Measurements from ENCODE around the gene SSX5. TPM values are rescaled to one million over a fixed set of nuclear protein-coding genes. Genes with fewer than 3 reads are reported as not detected.
"Not testable (repeated sequence)": the region's sequence is repeated elsewhere in the genome, so short reads cannot be mapped to it uniquely, and the experiment has no call there.

The SSX5 gene, protein sequence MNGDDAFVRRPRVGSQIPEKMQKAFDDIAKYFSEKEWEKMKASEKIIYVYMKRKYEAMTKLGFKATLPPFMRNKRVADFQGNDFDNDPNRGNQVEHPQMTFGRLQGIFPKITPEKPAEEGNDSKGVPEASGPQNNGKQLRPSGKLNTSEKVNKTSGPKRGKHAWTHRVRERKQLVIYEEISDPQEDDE
- not detected in 2 replicates for total RNA-seq

DNA sequence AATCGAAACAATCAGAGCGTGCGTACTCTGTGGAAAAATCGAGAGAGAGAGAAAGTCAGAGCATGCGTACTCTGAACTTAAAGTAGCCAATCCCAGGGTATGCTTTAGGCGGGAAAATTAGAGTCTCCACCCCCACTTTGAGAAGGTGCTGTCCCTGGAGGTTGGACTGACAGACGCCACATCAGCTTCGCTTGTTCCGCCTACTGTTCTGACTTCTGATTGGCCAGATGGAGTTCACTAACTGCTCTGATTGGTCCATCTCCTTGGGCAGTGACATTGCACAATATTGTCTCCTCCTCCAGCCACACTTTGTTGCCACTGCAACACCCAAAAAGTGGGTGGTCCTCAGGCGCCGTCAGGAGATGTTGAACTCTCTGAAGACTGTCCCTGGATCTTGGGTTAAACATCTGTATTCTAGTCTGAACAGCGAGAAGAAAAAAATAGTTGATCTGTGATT lies at the start of gene SSX5:
Gene SSX5 (minus strand): TSS at position 51 of the 457 bp plus-strand sequence. CDS start 1,437 bp downstream, outside the sequence.
- DNase-seq (ENCODE audit: extremely low read depth, low read depth, low spot score) = no peak

DNA sequence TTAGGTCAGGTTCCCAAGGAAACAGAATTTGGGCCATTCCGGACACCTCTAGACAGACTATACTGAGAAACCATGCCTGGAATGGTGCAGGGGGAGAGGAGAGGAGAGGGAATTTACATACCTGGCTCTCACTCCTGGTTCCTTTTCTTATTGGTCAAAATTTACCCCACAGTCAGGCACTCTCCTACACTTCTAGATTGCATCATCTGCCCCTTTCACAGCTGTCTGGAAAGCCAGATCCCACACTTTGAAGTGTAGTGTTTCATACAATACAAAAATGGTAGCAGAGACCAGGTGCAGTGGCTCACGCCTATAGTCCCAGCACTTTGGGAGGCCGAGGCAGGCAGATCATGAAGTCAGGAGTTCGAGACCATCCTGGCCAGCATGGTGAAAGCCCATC lies 27.6 kb upstream of the SSX5 start:
- DNase-seq (ENCODE audit: extremely low read depth, low read depth, low spot score) = not testable (repeated sequence)

DNA sequence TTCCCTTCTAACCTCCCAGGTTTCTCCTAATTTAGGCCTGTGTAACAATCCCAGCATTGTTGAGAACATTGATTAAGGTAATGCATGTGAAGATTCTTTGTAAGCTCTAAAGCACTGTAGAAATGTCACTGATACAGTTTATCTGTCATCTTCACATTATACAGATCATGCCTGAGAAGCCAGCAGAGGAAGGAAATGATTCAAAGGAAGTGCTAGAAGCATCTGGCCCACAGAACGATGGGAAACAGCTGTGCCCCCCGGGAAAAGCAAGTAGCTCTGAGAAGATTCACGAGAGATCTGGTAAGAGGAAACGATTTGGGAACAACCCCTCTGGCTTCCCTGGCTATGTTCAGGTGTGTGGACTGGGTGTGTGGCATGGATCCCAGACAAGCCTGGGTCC lies 17.7 kb upstream of the SSX5 start:
- DNase-seq (ENCODE audit: extremely low read depth, low read depth, low spot score) = not testable (repeated sequence)

DNA sequence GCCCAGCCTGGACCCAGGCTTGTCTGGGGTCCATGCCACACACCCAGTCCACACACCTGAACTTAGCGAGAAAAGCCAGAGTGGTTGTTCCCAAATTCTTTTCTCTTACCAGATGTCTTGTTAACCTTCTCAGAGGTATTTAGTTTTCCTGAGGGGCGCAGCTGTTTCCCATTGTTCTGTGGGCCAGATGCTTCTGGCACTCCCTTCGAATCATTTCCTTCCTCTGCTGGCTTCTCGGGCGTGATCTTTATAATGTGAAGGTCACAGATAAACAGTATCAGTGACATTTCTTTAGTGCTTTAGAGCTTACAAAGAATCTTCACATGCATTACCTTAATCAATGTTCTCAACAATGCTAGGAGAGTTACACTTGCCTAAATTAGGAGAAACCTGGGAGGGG lies 6.6 kb downstream of the SSX5 start:
- DNase-seq (ENCODE audit: extremely low read depth, low read depth, low spot score) = not testable (repeated sequence)

DNA sequence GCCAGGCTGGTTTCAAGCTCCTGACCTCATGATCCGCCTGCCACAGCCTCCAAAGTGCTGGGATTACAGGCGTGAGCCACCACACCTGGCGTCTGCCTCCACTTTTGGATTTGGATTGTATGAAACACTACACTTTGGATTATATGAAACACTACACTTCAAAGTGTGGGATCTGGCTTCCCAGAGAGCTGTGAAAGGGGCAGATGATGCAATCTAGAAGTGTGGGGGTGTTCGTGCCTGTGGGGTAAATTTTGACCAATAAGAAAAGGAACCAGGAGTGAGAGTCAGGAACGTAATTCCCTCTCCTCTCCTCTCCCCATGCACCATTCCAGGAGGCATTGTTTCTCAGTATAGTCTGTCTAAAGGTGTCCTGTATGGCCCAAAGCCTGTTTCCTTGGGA lies 14.7 kb downstream of the SSX5 start:
- DNase-seq (ENCODE audit: extremely low read depth, low read depth, low spot score) = not testable (repeated sequence)

DNA sequence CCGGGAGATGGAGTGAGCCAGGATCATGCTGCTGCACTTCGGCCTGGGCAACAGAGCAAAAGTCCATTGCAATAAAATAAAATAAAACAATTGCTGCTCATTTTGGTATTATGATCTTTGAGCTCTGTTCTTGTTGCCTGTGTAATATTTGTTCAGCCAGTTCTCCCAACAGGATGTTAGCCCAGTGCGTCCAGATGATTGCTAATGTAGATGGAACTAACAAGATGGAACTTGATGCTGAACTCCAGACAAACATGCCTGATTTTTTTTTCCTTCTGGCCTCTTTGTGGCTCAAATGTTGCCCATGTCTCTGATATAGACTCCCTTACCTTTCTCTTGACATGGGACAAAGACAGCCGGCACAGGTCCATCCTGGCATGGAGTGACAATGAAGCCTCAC lies 15.8 kb downstream of the SSX5 start:
- DNase-seq (ENCODE audit: extremely low read depth, low read depth, low spot score) = no peak

DNA sequence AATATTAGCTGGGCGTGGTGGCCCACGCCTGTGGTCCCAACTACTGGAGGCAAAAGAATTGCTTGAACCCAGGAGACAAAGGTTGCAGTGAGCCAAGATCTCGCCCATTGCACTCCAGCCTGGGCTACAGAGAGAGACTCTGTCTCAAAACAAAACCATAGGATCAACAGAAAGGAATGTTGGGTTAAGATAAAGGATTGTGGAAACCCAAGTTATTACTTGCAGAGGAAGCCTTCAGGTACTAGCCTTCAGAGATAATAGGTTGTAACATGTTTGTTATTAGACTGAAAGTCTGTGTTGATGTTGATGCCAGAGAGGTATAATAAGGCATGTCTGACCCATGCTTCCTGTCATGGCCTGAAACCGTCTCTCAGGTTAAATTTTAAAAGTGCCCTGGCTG lies 16.9 kb downstream of the SSX5 start:
- no peak for DNase-seq (ENCODE audit: extremely low read depth, low read depth, low spot score)

DNA sequence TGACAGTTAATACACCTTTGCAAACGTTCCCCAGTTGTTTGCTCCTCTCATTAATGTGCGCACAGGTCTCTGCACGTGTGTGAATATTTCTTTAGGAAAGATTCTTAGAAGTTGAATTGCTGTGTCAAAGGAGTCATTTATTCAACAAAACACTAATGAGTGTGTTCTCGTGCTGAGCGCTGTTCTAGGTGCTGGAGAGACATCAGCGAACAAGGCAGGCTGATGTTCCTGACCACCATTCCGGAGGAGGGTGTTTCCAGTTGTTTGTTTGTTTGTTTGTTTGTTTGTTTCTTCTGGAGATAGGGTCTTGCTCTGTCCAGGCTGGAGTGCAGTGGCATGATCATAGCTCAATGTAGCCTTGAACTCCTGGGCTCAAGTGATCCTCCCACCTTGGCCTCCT lies 30.3 kb downstream of the SSX5 start:
- DNase-seq (ENCODE audit: extremely low read depth, low read depth, low spot score) = not testable (repeated sequence)

DNA sequence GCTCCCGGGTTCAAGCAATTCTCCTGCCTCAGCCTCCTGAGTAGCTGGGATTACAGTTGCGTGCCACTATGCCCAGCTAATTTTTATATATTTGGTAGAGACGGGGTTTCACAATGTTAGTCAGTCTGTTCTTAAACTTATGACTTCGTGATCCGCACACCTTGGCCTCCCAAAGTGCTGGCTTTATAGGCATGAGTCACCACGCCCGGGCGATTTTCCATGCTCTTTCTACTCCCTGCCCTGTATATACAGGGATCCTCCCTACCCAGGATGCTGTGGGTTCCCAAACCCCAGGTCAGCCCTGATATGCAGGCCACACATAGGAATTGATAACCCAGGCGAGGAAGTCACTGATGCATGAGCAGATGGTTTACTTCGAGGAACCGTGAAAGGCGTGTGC lies 31.4 kb downstream of the SSX5 start:
- no peak for DNase-seq (ENCODE audit: extremely low read depth, low read depth, low spot score)

DNA sequence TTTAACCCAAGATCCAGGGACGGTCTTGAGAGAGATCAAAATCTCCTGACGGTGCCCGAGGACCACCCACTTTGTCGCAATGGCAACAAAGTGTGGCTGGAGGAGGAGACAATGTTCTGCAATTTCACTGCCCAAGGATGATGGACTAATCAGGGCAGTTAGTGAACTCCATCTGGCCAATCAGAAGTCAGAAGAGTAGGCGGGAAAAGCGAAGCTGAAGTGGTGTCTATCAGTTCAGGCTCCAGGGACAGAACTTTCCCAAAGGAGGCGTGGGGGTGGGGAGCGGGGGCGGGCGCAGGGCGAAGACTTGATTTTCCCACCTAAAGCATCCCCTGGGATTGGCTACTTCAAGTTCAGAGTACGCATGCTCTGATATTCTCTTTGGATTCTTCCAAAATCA lies 40.6 kb downstream of the SSX5 start:
- no peak for DNase-seq (ENCODE audit: extremely low read depth, low read depth, low spot score)

DNA sequence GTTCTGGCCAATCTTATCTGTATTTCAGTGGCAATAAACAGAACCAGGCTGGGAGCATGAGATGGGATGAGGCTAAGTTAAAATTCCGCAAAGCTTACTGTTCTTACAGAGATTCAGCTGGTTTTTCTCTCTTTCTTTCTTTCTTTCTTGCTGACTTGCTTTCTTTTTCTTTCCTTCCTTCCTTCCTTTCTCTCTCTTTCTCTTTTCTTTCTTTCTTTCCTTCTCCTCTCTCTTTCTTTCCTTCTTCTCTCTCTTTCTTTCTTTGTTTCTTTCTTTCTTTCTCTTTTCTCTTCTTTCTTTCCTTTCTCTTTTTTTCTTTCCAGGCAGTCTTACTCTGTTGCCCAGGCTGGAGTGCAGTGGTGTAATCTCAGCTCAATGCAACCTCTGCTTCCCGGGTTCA lies 41.8 kb downstream of the SSX5 start:
- DNase-seq (ENCODE audit: extremely low read depth, low read depth, low spot score) = no peak

DNA sequence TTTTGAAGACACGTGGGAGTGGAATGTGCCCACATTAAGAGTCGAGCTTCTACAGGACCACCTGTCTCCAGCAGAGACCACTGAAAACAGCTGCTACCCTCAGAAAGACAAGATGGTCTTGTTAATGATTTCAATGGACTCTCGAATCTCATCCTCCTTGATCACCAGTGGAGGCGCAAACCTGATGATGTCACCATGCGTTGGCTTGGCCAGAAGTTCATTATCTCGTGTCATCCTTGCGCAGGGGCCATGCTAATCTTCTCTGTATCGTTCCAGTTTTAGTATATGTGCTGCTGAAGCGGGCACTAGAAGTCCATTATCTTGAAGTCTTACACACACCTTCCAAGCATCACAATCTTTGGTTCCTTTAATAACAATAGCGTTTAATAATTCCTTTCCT lies 42.8 kb downstream of the SSX5 start:
- DNase-seq (ENCODE audit: extremely low read depth, low read depth, low spot score) = no peak

DNA sequence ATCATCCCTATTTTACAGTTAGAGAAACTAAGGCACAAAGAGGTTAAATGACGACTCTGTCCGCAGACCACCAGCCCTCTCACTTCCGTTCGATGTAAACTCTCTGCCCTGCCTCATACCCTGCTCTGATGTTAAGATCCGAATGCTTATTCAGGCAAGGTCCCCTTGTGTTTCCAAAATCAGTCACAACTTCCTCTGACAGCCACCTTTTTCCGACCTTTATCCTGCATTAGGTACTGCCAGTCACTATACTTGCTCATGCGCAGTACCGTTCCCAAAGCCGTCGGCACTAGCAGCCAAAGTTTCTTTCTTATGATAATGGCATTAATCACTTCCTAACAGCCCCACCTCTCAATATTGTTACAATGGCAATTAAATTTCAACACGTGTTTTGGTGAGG lies 53.9 kb downstream of the SSX5 start:
- DNase-seq (ENCODE audit: extremely low read depth, low read depth, low spot score) = not testable (repeated sequence)

DNA sequence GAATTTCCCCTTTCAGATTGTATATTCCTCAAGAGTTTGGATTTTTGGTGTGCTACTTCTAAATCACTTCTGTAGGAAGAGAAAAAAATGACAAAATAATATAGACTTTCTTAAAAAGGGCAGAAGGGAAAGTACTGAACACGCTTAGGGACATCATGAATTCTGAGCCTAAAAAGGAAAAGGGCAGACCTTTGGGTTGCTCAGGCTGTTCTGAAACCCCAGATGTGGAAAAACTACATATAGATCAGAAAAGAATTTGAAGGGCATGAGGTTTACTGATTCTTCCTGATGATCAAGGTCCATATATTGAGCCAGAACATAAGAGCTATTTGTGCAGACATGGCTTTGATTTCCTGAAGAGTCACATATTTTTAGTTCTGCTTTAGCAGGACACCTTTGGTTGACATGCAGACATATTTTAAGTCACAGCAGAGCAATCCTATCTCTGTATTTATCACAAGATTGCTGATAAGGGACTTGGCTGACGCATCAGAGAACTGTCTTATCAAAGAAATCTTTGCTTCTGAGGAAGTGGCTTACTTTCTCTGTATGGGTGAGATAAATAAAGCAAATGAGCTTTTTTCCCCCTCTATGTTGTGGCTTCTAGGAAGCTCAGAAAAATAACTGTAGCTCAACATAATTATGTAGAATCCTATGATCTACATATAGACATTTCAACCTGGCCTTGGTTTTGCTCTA lies 54.6 kb downstream of the SSX5 start:
- not testable (repeated sequence) for DNase-seq (ENCODE audit: extremely low read depth, low read depth, low spot score)

DNA sequence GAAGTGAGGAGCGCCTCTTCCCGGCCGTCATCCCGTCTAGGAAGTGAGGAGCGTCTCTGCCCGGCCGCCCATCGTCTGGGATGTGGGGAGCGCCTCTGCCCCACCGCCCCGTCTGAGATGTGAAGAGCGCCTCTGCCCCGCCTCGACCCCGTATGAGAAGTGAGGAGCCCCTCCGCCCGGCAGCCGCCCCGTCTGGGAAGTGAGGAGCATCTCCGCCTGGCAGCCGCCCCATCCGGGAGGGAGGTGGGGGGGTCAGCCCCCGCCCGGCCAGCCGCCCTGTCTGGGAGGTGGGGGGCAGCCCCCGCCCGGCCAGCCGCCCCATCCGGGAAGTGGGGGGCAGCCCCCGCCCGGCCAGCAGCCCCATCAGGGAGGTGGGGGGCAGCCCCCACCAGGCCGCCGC lies 57.5 kb downstream of the SSX5 start:
- not testable (repeated sequence) for DNase-seq (ENCODE audit: extremely low read depth, low read depth, low spot score)

Other genes starting within 250 kb of the SSX5 start
- 2.2 and 3.4 TPM in 2 replicates for gene ZNF182, start 192.8 kb downstream of the SSX5 start, total RNA-seq
- gene SPACA5, start 189.8 kb downstream of the SSX5 start, total RNA-seq = not detected in 2 replicates
- 2.0 TPM in 2 replicates for gene ZNF630, start 125.2 kb downstream of the SSX5 start, total RNA-seq
- not detected in 2 replicates for gene SPACA5B, start 66.2 kb downstream of the SSX5 start, total RNA-seq
- not detected in 2 replicates for gene SSX1, start 58.6 kb upstream of the SSX5 start, total RNA-seq
- gene SSX3, start 159.9 kb upstream of the SSX5 start, total RNA-seq = not detected in 2 replicates
- not detected in 2 replicates for gene SSX4, start 186.7 kb upstream of the SSX5 start, total RNA-seq
- gene SSX4B, start 215.2 kb upstream of the SSX5 start, total RNA-seq = not detected in 2 replicates

Measured in glomerular endothelial cell (primary cell).